Stimulated activated CD8-positive, alpha-beta memory T cell treated with anti-CD3 and anti-CD28 coated beads, Interleukin-4, amount 100 ng/mL, for 4 hours (primary cell): ENCODE results near the gene SPOCK1.

ENCODE experiments used
- DNase-seq, 2 donors: peaks; one replicate each; pipeline ENCODE4 v3.0.0-alpha.2; 2020; ENCODE audit warnings: low read depth in 2 of 2, low spot score in 1 of 2

SPOCK1 gene

DNA sequence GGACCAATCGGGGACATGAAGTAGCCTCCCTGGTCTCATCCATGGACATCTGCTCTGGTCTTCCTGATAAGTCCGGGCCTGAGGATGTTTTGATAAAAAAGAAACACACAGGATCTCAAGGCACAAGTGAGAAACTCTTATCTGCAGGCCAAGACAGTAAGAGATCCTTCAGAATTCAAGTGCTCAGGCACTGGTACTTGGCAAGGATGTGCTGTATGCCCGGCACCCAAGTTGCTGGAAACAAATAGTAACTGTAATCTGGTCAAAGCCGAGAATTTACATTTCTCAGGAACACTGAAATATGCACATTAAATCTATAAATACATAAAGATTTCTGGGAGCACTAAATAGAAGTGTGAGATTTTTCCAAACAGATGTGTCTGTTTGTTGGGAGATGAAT lies 165.7 kb downstream of the SPOCK1 start:
- no peak for DNase-seq

DNA sequence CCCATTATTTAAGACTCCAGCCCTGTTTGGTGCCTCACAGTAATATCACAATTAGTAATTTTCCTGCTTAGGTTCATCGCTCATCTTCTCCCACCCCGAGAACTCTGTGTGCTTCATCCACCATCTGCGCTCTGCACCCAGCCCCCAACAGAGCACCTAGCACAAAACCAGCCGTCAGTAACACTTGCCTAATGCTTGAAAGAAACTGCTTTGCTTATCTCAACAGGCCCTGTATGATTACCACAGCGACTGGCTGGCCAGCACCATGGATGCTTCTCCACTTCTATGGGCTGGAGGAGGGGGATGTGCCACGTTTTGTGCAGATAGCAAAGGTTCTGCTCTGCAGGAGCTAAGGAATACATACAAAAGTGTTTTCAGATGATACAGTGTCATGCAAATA lies 166.8 kb downstream of the SPOCK1 start:
- DNase-seq: no peak

GRCh38 chr5:137329586-137330296 lies 169.4 kb downstream of the SPOCK1 start:
- DNase-seq: no peak

GRCh38 chr5:137328991-137329390 lies 170.1 kb downstream of the SPOCK1 start:
- no peak for DNase-seq

- DNase-seq: no peak
Measured at GRCh38 chr5:137328463-137328862, 170.7 kb downstream of the SPOCK1 start.

DNA sequence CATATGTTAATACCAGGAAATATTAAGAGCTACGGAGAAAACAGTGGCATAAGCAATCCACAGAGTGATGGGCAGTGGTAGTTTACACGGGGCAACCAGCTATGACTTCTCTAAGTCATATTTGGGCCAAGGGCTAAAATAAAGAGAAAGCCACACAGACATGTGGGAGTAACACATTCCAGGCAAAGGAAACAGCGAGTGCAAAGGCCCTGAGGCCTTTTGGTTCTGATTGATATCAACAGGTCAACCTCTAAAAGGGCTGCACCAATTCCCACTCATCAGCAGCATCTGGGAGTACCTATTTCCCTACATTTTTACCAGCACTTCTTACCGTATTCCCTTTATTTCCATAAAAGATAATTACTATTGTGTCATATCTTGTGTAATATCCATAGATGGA lies 173.4 kb downstream of the SPOCK1 start:
- no peak for DNase-seq

- DNase-seq: no peak
Measured at GRCh38 chr5:137320056-137321045, 178.8 kb downstream of the SPOCK1 start.

DNA sequence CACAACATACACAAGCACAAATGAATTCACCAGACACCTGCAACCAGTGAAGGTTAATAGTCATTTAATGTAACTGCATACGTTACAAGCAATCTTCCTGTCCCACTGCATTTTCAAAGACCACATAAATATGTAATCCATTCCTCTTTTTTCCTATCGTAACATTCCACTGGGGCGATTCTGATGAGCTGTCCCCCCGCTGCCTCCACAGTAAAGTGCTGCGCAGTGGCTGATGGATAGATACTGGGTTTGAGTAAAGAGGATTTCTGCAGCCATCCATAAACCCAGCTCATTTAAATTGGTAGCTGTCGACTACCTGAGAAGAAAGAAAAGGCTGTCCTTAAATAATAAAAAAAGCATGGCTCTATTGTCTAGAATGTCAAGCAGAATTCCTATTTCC lies 181.1 kb downstream of the SPOCK1 start:
- no peak for DNase-seq

DNA sequence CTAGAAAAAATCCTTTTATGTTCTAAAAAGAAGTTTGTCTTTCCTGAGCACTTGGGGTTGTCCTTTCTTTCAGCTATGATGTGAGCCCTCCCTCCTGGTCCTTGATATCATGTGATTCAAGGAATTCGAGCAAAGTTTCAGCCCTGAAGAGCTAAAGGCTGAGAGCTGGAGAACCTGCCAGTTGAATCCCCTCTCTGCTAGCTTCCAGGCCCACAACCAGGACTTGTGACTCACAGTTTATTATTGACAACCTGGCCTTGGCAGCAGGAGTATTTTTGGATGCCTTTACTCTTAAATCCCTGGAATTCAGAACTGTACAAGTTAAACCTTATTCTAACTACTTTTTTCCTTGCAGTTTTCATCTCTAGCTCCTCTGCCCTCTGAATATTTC lies 182.8 kb downstream of the SPOCK1 start:
- DNase-seq: no peak

GRCh38 chr5:137315534-137316345 lies 183.4 kb downstream of the SPOCK1 start:
- no peak for DNase-seq

DNA sequence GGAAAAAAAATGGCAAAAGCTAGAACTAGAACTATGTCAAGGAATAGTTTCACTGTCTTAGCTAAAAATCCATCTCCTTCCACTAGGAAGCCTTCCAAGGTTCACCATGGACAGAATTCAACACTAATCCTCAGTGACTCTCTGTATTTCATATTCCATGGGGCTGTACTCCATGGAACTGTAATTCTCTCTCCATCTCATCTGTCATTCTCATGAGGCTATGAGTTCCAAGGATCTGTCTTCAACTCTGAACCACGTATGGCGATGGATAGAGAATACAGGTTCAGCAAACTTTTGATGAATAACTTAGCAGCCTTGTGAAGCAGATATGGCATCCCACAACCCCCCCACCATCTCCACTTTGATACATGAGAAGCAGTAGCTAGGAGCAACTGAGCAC lies 184.0 kb downstream of the SPOCK1 start:
- no peak for DNase-seq

GRCh38 chr5:137313526-137314175 lies 185.5 kb downstream of the SPOCK1 start:
- no peak for DNase-seq

DNA sequence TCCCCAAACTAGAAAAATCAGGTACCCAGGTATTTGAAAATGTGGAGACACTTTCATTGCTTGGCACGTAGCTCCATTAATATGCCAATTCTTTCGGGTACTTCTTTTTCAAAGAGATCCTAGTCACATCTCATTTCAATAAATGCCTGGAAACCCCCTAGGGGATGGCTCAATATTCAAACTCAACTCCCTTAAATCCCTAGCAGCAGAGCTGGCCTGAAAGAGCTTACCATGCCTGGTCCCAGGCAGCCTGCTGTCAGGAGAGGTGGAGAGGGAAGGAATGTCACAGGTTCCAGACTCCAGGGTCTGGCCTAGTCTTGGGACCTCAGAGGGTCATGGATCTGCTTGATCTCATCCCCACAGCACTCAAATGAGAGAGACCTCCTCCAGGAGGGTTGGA lies 187.1 kb downstream of the SPOCK1 start:
- no peak for DNase-seq

DNA sequence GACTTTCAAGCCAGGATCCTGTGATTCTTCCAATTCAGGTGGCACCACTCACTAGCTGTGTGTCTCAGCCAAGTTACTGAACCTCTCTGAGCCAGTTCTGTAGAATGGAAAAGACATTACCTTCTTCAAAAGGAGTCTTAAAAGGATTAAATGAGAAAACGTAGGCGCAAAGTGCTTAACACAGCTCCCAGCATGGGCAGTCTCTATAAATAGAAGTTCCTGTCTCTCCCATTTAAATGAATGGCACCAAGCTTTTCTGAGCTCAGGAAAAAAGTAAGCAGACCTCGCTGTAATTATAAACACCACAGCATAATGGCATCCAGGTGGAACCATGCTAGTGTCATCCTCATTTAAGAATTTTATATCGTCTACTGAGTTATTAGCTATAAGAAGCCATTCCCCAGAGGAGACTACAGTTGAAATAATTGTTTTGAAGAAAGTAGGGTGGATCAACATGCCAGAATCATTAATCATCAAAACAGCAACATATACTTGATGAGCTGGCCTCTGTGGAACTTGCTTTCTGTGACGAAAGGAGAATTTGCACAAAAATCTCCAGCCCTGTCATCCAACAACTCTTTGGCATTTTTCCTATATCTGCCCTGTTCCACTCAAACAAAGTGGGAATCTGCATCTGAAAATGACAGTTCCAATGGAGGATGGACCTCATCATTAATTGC lies 188.9 kb downstream of the SPOCK1 start:
- no peak for DNase-seq

- no peak for DNase-seq
Measured at GRCh38 chr5:137309290-137309689, 189.8 kb downstream of the SPOCK1 start.

DNA sequence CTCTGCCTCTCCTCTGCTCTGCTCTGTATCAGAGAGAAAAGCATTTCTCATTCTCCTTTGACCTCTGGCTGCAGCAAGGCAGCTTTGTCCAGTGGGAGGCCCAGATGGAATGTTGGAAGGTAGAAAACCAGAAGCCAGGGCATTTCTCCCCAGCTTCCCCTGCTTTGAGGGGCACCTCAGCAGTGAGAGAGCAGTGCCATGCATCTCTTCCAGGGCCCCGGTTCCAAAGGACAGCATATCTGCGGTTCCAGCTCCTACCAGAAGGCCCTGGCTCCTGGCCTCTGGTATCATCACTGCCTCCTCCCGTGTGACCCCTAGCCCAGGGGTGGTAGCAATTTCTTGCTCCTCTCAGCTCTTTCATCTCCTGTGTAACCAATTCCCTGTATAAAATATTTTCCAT lies 190.8 kb downstream of the SPOCK1 start:
- DNase-seq: no peak

DNA sequence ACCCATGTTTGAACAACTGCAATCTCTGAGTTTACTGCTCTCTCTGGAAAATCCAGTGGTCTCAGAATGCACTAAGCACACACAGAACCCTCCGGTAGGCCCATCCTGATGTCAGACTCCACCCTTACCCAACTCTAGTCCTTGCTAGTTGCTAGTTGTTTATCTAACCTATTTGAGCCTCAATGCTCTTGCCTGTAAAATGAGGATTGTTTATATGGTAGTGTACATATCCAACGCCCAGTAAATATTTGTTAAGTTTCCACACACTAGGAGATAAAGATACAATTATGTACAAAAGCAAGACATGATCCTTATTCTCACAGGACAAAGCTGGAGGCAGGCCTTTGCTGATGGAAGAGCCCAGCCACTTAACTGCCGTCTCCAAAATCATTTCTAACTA lies 192.2 kb downstream of the SPOCK1 start:
- no peak for DNase-seq

DNA sequence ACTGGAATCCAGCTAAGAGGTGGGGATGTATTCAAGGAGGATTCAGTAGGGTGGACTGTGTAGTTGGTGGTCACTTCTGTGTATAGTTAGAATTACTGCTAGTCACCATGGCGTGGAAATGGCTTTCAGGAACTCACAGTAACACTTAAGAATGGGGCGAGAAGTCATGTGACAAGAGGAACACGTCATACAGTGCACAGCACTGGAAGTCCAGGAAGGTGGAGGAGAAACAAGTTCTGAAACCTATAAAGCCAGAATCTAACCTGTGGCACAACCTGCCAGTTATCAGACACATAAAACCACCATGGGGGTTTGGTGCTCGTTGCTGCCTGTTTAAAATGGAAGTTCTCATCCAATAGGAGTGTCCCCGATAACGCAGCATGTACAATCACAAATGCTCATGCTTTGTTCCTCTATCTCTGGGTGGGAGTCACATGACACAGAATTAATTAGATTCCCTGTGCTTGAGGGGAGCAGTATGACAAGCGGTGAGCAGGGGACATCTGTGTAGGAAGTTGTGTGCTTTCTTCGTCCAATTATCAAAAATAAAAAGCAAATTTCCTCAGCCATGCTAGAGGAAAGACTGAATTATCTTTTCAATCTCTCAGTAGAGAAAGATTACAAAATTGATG lies 193.0 kb downstream of the SPOCK1 start:
- no peak for DNase-seq

DNA sequence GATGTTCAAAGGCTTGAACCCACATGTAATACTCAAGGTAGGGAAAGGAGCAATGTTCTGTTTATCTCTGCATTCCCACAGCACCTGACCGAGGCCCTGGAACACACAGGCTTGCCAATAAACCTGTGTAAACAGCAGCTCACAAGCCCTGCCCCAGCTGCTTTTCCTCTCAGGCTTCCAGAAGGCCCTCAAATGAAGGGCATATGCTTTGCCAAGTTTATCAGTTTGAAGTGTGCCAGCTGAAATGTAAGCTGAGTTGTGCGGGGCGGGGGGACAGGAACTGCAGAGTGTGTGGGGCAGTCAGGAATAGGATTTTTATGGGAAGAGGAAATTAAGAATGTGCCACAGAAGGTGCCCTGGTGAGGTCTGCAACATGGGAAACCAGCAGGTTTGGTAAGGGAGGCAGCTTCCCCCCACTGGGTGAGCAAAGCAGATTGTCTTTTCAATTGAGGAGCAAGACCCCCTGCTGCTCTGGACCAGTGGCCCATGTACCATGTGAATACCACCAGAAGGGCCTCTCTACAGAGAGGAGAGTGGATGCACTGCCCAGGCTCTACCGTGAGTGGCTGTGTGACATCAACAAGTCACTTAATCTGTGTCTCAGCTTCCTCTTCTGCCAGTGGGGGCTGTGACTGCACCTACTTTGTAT lies 194.8 kb downstream of the SPOCK1 start:
- no peak for DNase-seq
